ENCODE results near the gene TMEM145. TPM values are rescaled to one million over a fixed set of nuclear protein-coding genes. Genes with fewer than 3 reads are reported as not detected.

Gene TMEM145
- total RNA-seq, 2 donors from 2014 or later = 0.85 TPM; not detected in 1

- no peaks in the 10 kb centered on the region for H3K27me3 ChIP-seq (replicated peaks; ENCODE audit: insufficient read depth)
- no peak overlapping the region for H3K4me3 ChIP-seq
- no peak for DNase-seq (ENCODE audit: low spot score)
- peak overlapping the region; percentile 95 to 99 for H3K27ac ChIP-seq
- WGBS = 86% methylated on average over 21 of the region's 35 CpGs
- intact Hi-C loops (cut with DNase I) = no loop called here
- H3K4me1 ChIP-seq (replicated peaks) = peaks cover 10% of the 10 kb centered on the region
- H3K36me3 ChIP-seq = peaks cover 15 to 17% of the 10 kb centered on the region in 2 donors
- H3K9me3 ChIP-seq = no peaks in the 10 kb centered on the region
- no peak for TF ChIP-seq POLR2A (IDR thresholded peaks at IDR 0.05)
These were observed 41.1 kb upstream of the TMEM145 start for GRCh38 chr19:42271861-42272534.

- no peaks in the 10 kb centered on the region for H3K27me3 ChIP-seq (replicated peaks; ENCODE audit: insufficient read depth)
- no peaks in the 10 kb centered on the region for H3K9me3 ChIP-seq
- WGBS = 68% methylated on average over 4 of the region's 9 CpGs
- peaks cover 15 to 17% of the 10 kb centered on the region in 2 donors for H3K36me3 ChIP-seq
- H3K27ac ChIP-seq = no peak overlapping the region
- no peak for TF ChIP-seq POLR2AphosphoS5 (IDR thresholded peaks at IDR 0.05)
- TF ChIP-seq CTCF (IDR thresholded peaks at IDR 0.05) = no peak
- TF ChIP-seq POLR2A (IDR thresholded peaks at IDR 0.05) = no peak
- no peak for DNase-seq (ENCODE audit: low spot score)
- H3K4me3 ChIP-seq = no peak overlapping the region
- peaks cover 10% of the 10 kb centered on the region for H3K4me1 ChIP-seq (replicated peaks)
- intact Hi-C loops (cut with DNase I) = no loop called here
These were observed 40.6 kb upstream of the TMEM145 start for GRCh38 chr19:42272535-42272897.

GRCh38 chr19:42272989-42273406, 40.1 kb upstream of the TMEM145 start:
- Histone ChIP-seq H3K4me3 (no peak overlapping the region), H3K9me3 (no peaks in the 10 kb centered on the region), H3K27ac (no peak overlapping the region), H3K36me3 (peaks cover 15 to 17% of the 10 kb centered on the region in 2 donors), H3K27me3 (replicated peaks; ENCODE audit: insufficient read depth) (no peaks in the 10 kb centered on the region), H3K4me1 (replicated peaks) (peaks cover 10% of the 10 kb centered on the region)
- no peak for DNase-seq (ENCODE audit: low spot score)
- TF ChIP-seq POLR2AphosphoS5 (IDR thresholded peaks at IDR 0.05) (no peak), CTCF (IDR thresholded peaks at IDR 0.05) (no peak), POLR2A (IDR thresholded peaks at IDR 0.05) (no peak)
- intact Hi-C loops (cut with DNase I) = no loop called here
- 94% methylated on average over 22 of the region's 23 CpGs for WGBS

- peaks cover 15 to 17% of the 10 kb centered on the region in 2 donors for H3K36me3 ChIP-seq
- H3K27ac ChIP-seq = no peak overlapping the region
- intact Hi-C loops (cut with DNase I) = no loop called here
- WGBS = 89% methylated on average over 43 of the region's 43 CpGs
- H3K4me3 ChIP-seq = no peak overlapping the region
- DNase-seq (ENCODE audit: low spot score) = no peak
- peaks cover 14% of the 10 kb centered on the region for H3K4me1 ChIP-seq (replicated peaks)
- TF ChIP-seq POLR2A (IDR thresholded peaks at IDR 0.05) (no peak), POLR2AphosphoS5 (IDR thresholded peaks at IDR 0.05) (no peak), CTCF (IDR thresholded peaks at IDR 0.05) (no peak)
- H3K27me3 ChIP-seq (replicated peaks; ENCODE audit: insufficient read depth) = no peaks in the 10 kb centered on the region
- no peaks in the 10 kb centered on the region for H3K9me3 ChIP-seq
These were observed 39.6 kb upstream of the TMEM145 start for GRCh38 chr19:42273407-42274064.

GRCh38 chr19:42274065-42274682, 38.9 kb upstream of the TMEM145 start:
- WGBS = 92% methylated on average over 22 of the region's 22 CpGs
- Histone ChIP-seq H3K36me3 (peaks cover 15 to 17% of the 10 kb centered on the region in 2 donors), H3K27ac (no peak overlapping the region), H3K27me3 (replicated peaks; ENCODE audit: insufficient read depth) (no peaks in the 10 kb centered on the region), H3K4me3 (no peak overlapping the region), H3K4me1 (replicated peaks) (peaks cover 18% of the 10 kb centered on the region), H3K9me3 (no peaks in the 10 kb centered on the region)
- no peak for TF ChIP-seq POLR2A (IDR thresholded peaks at IDR 0.05)
- no peak for TF ChIP-seq CTCF (IDR thresholded peaks at IDR 0.05)
- TF ChIP-seq POLR2AphosphoS5 (IDR thresholded peaks at IDR 0.05) = no peak
- intact Hi-C loops (cut with DNase I) = no loop called here
- no peak for DNase-seq (ENCODE audit: low spot score)

Data from prostate gland (tissue), 2 donors.